GM23338 (cell line): ENCODE measurements around the gene RFWD3. TPM values are rescaled to one million over a fixed set of nuclear protein-coding genes. Genes with fewer than 3 reads are reported as not detected.
A peak's percentile ranks its signal among the peaks of the same experiment; 100 is the strongest.

Source experiments
- ATAC-seq: fragments of 200-7000 bp; cut with Tn5 transposase; 3 replicates; pipeline ENCODE4 v1.9.1; 2020
- DNase-seq: peaks from one replicate; pipeline ENCODE4 v3.0.0-alpha.2; 2015; ENCODE audit warnings: low spot score
- H2AFZ ChIP-seq: fragments of 200-600 bp; sonication (generic); 2 replicates; pipeline ENCODE4 v1.8.0; 2016; ENCODE audit warnings: antibody characterized with exemption, mild to moderate bottlenecking, moderate library complexity
- H3F3A ChIP-seq: fragments of 200-600 bp; sonication (generic); replicated peaks from 2 replicates; pipeline ENCODE4 v1.8.0; 2017; ENCODE audit warnings: antibody characterized with exemption, mixed run types, low read depth
- H3K27ac ChIP-seq: fragments of 200-600 bp; sonication (generic); 2 replicates; pipeline ENCODE4 v1.6.1; 2016; ENCODE audit warnings: low read depth
- H3K27me3 ChIP-seq: fragments of 200-600 bp; sonication (generic); 2 replicates; pipeline ENCODE4 v1.8.0; 2016; ENCODE audit warnings: mild to moderate bottlenecking, mixed run types, moderate library complexity; ENCODE audit not compliant: insufficient read depth
- H3K36me3 ChIP-seq: fragments of 200-600 bp; sonication (generic); 2 replicates; pipeline ENCODE4 v1.8.0; 2016; ENCODE audit warnings: mild to moderate bottlenecking; ENCODE audit not compliant: insufficient read depth
- H3K4me1 ChIP-seq: fragments of 200-600 bp; sonication (generic); 2 replicates; pipeline ENCODE4 v1.8.0; 2016; ENCODE audit warnings: mild to moderate bottlenecking, moderate library complexity; ENCODE audit not compliant: insufficient read depth
- H3K4me2 ChIP-seq: fragments of 200-600 bp; sonication (generic); 2 replicates; pipeline ENCODE4 v1.7.1; 2017; ENCODE audit warnings: mixed run types
- H3K4me3 ChIP-seq: fragments of 200-600 bp; sonication (generic); 2 replicates; pipeline ENCODE4 v1.6.1; 2016; ENCODE audit warnings: mixed run types
- H3K79me2 ChIP-seq: fragments of 200-600 bp; sonication (generic); replicated peaks from 2 replicates; pipeline ENCODE4 v1.8.0; 2017; ENCODE audit warnings: mild to moderate bottlenecking; ENCODE audit not compliant: insufficient read depth
- H3K9me2 ChIP-seq: fragments of 200-600 bp; sonication (generic); 2 replicates; pipeline ENCODE4 v1.8.0; 2017; ENCODE audit not compliant: insufficient read depth
- H4K20me1 ChIP-seq: fragments of 200-600 bp; sonication (generic); replicated peaks from 2 replicates; pipeline ENCODE4 v1.8.0; 2017; ENCODE audit warnings: mild to moderate bottlenecking; ENCODE audit not compliant: insufficient read depth
- H3K27ac Mint-ChIP-seq: 2 replicates; pipeline ENCODE4 v1.8.0; 2020; ENCODE audit warnings: inconsistent platforms, mild to moderate bottlenecking, moderate library complexity, mixed read lengths
- H3K27me3 Mint-ChIP-seq: 3 replicates; pipeline ENCODE4 v1.8.0; 2022; ENCODE audit warnings: low read depth, mild to moderate bottlenecking, moderate library complexity, mixed read lengths, inconsistent platforms; ENCODE audit not compliant: insufficient read depth, poor library complexity
- H3K36me3 Mint-ChIP-seq: 3 replicates; pipeline ENCODE4 v1.8.0; 2021; ENCODE audit warnings: low read depth, mild to moderate bottlenecking, inconsistent platforms, moderate library complexity, mixed read lengths
- H3K4me1 Mint-ChIP-seq: 3 replicates; pipeline ENCODE4 v1.8.0; 2020; ENCODE audit warnings: mild to moderate bottlenecking, inconsistent platforms, mixed read lengths
- H3K4me3 Mint-ChIP-seq: 3 replicates; pipeline ENCODE4 v1.8.0; 2021; ENCODE audit warnings: moderate library complexity, mild to moderate bottlenecking, inconsistent platforms, mixed read lengths
- H3K9me3 Mint-ChIP-seq: 3 replicates; pipeline ENCODE4 v1.8.0; 2020; ENCODE audit warnings: moderate library complexity, mild to moderate bottlenecking, inconsistent platforms, mixed read lengths
- CREB1 ChIP-seq: fragments of 250-450 bp; sonication (Bioruptor Pico); IDR thresholded peaks from 2 replicates; pipeline ENCODE4 v1.5.0; 2020; ENCODE audit warnings: low read depth, mild to moderate bottlenecking, moderate library complexity
- CTCF ChIP-seq, 2 experiments: fragments of 200-600 bp in 1 of 2; sonication (generic) in 1 of 2; conservative IDR thresholded peaks; 2 replicates each; pipeline versions ENCODE4 v1.5.1 to v1.6.1; 2016 to 2017; ENCODE audit warnings: antibody characterized with exemption in 2 of 2, low read depth in 2 of 2, mild to moderate bottlenecking in 2 of 2, moderate library complexity in 1 of 2
- STAT1 ChIP-seq: IDR thresholded peaks from one replicate; pipeline ENCODE4 v1.6.1; 2016; ENCODE audit warnings: antibody characterized with exemption; ENCODE audit not compliant: unreplicated experiment
- ZNF331 ChIP-seq: fragments of 250-450 bp; sonication (Bioruptor Pico); IDR thresholded peaks from 2 replicates; pipeline ENCODE4 v1.5.0; 2020; ENCODE audit warnings: low read depth, mild to moderate bottlenecking, moderate library complexity
- ZNF462 ChIP-seq: fragments of 250-450 bp; sonication (Bioruptor Pico); IDR thresholded peaks from 2 replicates; pipeline ENCODE4 v1.5.0; 2020; ENCODE audit warnings: mild to moderate bottlenecking, moderate library complexity
- polyA plus RNA-seq: library from polyadenylated mRNA; unstranded; fragments of >200 nt; fragmentation: Nextera tagmentation; extraction: Ambion mirVana; gene quantifications from 2 replicates; pipeline ENCODE4 v1.2.1, GENCODE V29; 2016
- total RNA-seq: library from RNA; depleted of rRNA; stranded (reverse); fragments of >200 nt; shearing (Covaris generic); gene quantifications from 2 replicates; pipeline ENCODE4 v1.2.3, GENCODE V29; 2014
- TF ChIP-seq, protein P1 (sequence below): IDR thresholded peaks from 2 replicates; pipeline ENCODE4 v1.6.1; 2016; ENCODE audit warnings: antibody characterized with exemption

RFWD3 gene
- total and polyA plus RNA-seq, 2 experiments from 2014 or later = 27.6 to 113 TPM

DNA sequence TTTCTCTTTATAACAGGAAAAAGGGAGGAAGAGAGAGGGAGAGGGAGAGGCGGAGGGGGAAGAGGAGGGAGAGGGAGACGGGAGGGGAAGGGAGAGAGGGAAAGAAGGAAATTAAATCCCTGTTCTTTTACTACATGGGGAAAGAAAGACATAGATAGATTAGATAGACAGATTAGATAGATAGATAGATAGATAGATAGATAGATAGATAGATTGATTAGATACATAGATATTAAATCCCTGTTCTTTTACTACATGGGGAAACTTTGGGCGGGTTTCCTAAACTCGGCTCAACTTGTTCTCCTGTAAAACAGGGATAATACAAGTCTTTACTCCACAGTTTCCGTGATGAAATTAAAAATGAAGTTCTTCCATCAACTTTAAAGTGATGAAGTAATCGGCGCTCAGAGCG lies 661 bp downstream of the RFWD3 start:
- H3K27ac Mint-ChIP-seq = no peak overlapping the region; the same call in 1 of the 2 replicates
- peaks cover 50% of the 10 kb centered on the region for H3K36me3 Mint-ChIP-seq
- peak overlapping the region; percentile 94 for H3K4me2 ChIP-seq
- no peak overlapping the region for H2AFZ ChIP-seq
- peaks cover 18% of the 10 kb centered on the region for H3K27me3 Mint-ChIP-seq
- H3K9me2 ChIP-seq = no peaks in the 10 kb centered on the region; the same call in 1 of the 2 replicates
- H3K27me3 ChIP-seq = no peaks in the 10 kb centered on the region
- ATAC-seq (no peak), DNase-seq (no peak)
- peak overlapping the region; percentile 81 for H3K4me3 Mint-ChIP-seq
- H3F3A ChIP-seq = peaks cover 12% of the 10 kb centered on the region
- H4K20me1 ChIP-seq = peaks cover 34% of the 10 kb centered on the region
- peak overlapping the region; percentile 98 for H3K4me3 ChIP-seq
- peaks cover 6% of the 10 kb centered on the region for H3K4me1 ChIP-seq
- H3K27ac ChIP-seq = peak overlapping the region; percentile 79
- H3K4me1 Mint-ChIP-seq = peaks cover 23% of the 10 kb centered on the region
- peaks cover 55% of the 10 kb centered on the region for H3K79me2 ChIP-seq
- no peak for TF ChIP-seq STAT1
- TF ChIP-seq CTCF (conservative IDR thresholded peaks at IDR 0.05; ENCODE audit: low read depth in 2 of 2) = no peak
- peaks cover 40% of the 10 kb centered on the region for H3K36me3 ChIP-seq
- peaks cover 13% of the 10 kb centered on the region; the same call in 2 of the 3 replicates for H3K9me3 Mint-ChIP-seq

DNA sequence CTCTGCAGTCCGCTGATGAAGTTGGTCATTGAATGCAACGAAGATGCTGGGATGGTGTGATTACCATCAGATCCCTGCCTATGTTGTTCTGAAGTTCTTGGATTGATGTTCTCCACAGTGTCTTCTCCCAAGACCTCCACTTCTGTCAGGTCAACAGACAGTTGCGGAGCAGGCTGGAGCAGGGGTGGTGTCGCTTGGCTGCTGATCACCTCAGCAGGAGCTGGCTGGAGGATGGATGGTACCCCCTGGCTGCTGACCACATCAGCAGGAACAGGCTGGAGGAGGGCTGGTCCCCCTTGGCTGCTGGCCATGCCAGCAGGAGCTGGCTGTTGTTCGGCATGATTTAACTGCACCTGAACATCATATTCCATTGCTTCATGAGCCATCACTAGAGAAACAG lies 5.6 kb downstream of the RFWD3 start:
- DNase-seq = no peak
- Histone ChIP-seq H4K20me1 (peaks cover 80% of the 10 kb centered on the region), H3K27me3 (no peaks in the 10 kb centered on the region), H3F3A (peaks cover 17% of the 10 kb centered on the region), H2AFZ (no peak overlapping the region), H3K9me2 (no peaks in the 10 kb centered on the region), H3K4me3 (no peak overlapping the region), H3K4me2 (peak overlapping the region; percentile 51; the same call in 1 of the 2 replicates), H3K27ac (no peak overlapping the region), H3K36me3 (peaks cover 74% of the 10 kb centered on the region), H3K4me1 (peaks cover 6% of the 10 kb centered on the region), H3K79me2 (peaks cover 100% of the 10 kb centered on the region)
- Mint-ChIP-seq H3K27ac (no peak overlapping the region), H3K9me3 (no peaks in the 10 kb centered on the region; the same call in 2 of the 3 replicates), H3K4me1 (peaks cover 20% of the 10 kb centered on the region), H3K4me3 (no peak overlapping the region; the same call in 2 of the 3 replicates), H3K36me3 (peaks cover 93% of the 10 kb centered on the region), H3K27me3 (peaks cover 14% of the 10 kb centered on the region)
- no peak for ATAC-seq
- TF ChIP-seq ZNF331 (CRISPR knock-in tag) (no peak), CREB1 (CRISPR knock-in tag) (no peak), CTCF (conservative IDR thresholded peaks at IDR 0.05; ENCODE audit: low read depth in 2 of 2) (no peak), ZNF462 (CRISPR knock-in tag) (no peak)
- TF ChIP-seq, protein P1, sequence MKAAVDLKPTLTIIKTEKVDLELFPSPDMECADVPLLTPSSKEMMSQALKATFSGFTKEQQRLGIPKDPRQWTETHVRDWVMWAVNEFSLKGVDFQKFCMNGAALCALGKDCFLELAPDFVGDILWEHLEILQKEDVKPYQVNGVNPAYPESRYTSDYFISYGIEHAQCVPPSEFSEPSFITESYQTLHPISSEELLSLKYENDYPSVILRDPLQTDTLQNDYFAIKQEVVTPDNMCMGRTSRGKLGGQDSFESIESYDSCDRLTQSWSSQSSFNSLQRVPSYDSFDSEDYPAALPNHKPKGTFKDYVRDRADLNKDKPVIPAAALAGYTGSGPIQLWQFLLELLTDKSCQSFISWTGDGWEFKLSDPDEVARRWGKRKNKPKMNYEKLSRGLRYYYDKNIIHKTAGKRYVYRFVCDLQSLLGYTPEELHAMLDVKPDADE = no peak
